ENCODE results near the gene AGK.
"Not testable (repeated sequence)": the region's sequence is repeated elsewhere in the genome, so short reads cannot be mapped to it uniquely, and the experiment has no call there.

AGK gene

DNA sequence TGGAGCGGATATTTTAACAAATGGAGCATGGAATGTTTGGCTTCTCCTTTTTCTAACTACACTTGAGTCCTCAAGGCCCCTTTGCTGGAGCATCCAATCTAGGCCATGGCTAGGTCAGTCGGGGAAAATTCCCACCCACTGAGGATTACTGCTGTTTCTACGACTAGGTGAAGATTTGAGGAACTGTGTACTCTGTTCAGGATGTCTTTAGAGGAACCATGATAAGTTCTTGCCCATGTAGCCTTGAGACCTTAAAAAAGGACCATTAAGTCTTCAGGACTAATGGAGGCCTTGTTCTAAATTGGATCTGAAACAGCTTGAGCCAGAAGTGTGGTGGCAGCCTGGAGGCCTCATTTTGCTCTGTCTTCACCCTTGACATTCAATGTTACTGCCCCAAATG is 6.2 kb downstream of the AGK start:
- DNase-seq (ENCODE audit: low spot score), result no peak

DNA sequence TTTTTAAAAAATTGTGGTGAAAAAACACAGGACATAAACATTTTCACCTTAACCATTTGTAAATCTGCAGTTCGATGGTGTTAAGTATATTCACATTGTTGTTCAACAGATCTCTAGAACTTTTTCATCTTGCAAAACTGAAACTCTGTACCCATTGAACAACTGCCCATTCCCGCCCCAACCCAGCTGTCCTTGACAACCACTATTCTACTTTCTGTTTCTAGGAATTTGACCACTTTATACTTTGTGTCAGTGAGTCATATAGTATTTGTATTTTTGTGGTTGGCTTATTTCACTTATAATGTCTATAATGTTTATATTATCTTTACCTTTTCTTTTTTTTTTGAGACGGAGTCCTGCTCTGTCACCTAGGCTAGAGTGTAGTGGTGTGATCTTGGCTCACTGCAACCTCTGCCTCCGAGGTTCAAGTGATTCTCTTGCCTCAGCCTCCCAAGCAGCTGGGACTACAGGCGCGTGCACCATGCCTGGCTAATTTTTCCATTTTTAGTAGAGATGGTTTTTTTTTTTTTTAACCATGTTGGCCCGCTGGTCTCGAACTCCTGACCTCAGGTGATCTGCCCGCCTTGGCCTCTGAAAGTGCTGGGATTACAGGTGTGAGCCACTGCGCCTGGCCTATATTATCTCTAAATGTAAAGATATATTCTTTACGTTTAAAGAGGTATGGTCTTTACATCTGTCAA is 6.8 kb downstream of the AGK start:
- DNase-seq (ENCODE audit: low spot score), result not testable (repeated sequence)

- DNase-seq (ENCODE audit: low spot score), result no peak
These were observed 7.5 kb downstream of the AGK start for GRCh38 chr7:141558544-141559183.

DNA sequence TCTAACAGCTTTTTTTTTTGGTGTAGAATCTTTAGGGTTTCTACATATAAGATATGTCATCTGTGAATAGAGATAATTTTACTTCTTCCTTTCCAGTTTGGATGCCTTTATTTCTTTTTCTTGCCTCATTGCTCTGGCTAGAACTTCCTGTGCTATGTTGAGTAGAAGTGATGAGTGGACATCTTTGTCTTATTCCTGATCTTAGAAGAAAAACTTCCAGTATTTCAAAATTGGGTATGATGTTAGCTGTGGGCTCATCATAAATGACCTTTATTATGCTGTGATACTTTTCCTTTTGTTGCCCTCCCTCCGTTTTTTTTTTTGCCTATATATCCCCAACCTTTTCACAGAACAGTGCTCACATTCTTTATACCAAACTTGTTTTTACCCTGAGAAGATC is 8.8 kb downstream of the AGK start:
- no peak for DNase-seq (ENCODE audit: low spot score)

- DNase-seq (ENCODE audit: low spot score), result no peak
These were observed 10.8 kb downstream of the AGK start for GRCh38 chr7:141562036-141562435.

- no peak for DNase-seq (ENCODE audit: low spot score)
These were observed 11.3 kb downstream of the AGK start for GRCh38 chr7:141562543-141562942.

DNA sequence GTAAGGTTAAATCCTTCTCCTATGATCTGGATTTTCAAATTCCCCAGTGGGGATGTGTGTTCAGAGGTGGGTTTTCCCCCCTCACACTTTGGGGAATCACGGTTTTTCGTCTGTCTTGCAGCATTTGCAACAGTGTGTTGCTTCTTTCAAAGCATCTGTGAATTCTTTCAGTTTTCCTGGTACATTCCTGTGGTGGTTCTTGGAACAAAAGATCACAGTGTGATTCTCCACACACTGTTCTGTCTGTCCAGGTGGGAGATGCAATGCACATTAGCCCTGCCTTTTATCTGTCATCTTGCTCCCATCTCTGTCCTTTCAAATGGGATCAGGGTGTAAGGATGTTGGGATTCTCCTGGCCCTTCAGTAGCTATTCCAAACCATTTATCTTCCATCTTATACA is 11.8 kb downstream of the AGK start:
- no peak for DNase-seq (ENCODE audit: low spot score)

GRCh38 chr7:141563956-141564623 is 12.9 kb downstream of the AGK start:
- DNase-seq (ENCODE audit: low spot score), result no peak

DNA sequence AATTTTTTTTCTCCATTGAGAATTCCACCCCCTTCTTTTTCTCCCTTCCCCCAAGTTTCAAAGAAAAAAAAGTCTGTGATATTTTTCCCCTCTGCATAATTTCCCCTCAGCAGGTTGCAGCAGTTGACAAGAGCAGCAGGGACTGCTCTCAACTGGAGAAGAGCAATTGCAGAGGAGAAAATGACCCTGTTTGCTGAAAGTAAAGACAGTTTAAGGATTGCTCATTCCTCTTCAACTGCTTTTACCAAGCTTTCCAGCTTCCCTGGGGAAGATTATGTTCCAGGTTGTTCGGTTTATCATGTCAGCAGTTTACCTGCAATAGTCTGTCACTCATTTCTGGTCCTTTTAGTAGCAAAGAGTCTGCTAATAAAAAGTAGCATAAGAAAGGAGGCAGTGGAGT is 16.2 kb downstream of the AGK start:
- DNase-seq (ENCODE audit: low spot score), result no peak

DNA sequence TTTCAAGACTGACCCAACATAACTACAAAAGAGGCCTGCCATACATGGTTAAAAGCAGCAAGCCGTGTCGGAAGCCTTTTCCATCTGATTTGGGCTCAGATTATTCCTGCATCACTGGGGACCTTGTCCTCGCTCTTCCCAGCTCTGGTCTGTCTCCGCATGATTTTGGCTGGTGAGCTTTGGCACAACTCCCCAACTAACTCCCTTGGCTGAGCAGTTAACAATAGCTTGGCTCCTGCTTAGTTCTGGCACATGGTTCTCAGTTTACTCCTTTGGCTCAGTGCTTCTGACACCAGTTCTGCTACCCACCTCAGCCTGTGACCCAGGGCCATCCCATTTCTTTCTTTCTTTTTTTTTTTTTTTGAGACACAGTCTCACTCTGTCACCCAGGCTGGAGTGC is 17.0 kb downstream of the AGK start:
- no peak for DNase-seq (ENCODE audit: low spot score)

DNA sequence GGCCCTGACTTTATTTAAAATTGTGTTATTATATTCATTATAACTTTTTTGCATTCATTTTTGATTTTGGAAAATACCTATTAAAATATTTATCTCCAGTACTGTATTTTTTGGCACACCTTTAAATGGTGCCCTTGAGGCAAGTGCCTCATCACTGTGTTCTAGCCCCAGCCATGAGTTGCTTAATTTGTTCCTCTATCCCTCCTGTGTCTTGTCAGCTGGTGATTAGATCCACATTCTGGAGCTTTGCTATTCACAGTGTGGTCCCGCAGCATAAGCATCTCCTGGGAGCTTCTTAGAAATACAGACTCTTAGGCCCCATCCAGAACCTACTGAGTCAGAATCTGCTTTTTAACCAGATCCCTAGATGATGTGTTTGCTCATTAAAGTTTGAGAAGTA is 19.8 kb downstream of the AGK start:
- no peak for DNase-seq (ENCODE audit: low spot score)

- no peak for DNase-seq (ENCODE audit: low spot score)
These were observed 21.0 kb downstream of the AGK start for GRCh38 chr7:141572175-141572574.

DNA sequence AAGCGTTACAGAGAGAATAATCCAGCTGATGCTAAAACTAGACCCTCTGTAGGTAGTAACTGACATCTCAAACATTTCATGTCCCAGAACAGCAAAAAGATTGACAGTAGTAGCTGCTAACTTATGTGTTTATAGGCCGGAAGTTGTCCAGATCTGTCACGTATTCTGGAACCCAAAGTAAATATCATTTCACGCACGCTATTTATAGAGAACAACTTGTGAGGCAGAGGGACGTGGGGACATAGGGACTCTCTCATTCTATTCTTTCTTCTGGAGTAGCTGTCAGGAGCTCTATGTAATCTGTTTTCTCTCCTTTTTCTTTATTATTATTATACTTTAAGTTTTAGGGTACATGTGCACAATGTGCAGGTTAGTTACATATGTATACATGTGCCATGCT is 22.3 kb downstream of the AGK start:
- DNase-seq (ENCODE audit: low spot score), result no peak

DNA sequence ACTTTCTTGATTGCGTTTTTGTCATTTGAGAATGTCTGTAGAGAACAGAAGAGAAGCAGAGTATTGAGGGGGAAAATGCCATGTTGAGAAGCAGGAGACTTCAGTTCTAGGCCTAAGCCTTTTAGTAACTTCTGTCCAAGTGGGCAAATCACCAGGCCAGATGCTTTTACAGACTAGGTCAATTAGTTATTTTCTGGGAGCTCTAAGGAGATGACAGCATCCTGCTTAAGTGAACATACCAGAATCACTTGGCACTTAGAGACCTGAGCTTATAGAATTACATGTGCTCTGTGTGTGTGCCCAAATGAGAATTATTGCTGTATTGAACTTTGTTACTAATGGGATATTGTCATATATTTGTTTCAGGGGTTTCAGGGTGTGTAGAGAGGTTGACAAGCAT is 24.0 kb downstream of the AGK start:
- DNase-seq (ENCODE audit: low spot score), result no peak

- no peak for DNase-seq (ENCODE audit: low spot score)
These were observed 24.6 kb downstream of the AGK start for GRCh38 chr7:141575654-141576448.

- no peak for DNase-seq (ENCODE audit: low spot score)
These were observed 26.0 kb downstream of the AGK start for GRCh38 chr7:141577043-141577839.

DNA sequence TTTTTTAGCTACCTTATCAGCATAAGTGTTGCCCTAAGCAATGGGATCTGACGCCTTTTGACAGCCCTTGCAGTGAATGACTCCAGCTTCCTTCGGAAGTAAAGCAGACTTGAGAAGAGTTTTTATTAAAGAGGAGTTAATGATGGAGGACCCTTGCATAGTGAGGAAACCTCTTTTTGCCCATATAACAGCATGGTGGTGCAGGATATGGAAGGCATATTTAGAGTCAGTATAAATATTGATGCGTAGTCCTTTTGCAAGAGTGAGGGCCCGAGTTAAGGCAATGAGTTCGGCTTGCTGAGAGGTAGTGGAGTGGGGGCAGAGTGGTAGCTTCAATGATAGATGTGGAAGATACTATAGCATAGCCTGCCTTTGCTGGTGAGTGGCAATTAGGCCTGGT is 28.7 kb downstream of the AGK start:
- DNase-seq (ENCODE audit: low spot score), result not testable (repeated sequence)

GRCh38 chr7:141582063-141582462 is 30.9 kb downstream of the AGK start:
- not testable (repeated sequence) for DNase-seq (ENCODE audit: low spot score)

- no peak for DNase-seq (ENCODE audit: low spot score)
These were observed 33.7 kb downstream of the AGK start for GRCh38 chr7:141584935-141585334.

DNA sequence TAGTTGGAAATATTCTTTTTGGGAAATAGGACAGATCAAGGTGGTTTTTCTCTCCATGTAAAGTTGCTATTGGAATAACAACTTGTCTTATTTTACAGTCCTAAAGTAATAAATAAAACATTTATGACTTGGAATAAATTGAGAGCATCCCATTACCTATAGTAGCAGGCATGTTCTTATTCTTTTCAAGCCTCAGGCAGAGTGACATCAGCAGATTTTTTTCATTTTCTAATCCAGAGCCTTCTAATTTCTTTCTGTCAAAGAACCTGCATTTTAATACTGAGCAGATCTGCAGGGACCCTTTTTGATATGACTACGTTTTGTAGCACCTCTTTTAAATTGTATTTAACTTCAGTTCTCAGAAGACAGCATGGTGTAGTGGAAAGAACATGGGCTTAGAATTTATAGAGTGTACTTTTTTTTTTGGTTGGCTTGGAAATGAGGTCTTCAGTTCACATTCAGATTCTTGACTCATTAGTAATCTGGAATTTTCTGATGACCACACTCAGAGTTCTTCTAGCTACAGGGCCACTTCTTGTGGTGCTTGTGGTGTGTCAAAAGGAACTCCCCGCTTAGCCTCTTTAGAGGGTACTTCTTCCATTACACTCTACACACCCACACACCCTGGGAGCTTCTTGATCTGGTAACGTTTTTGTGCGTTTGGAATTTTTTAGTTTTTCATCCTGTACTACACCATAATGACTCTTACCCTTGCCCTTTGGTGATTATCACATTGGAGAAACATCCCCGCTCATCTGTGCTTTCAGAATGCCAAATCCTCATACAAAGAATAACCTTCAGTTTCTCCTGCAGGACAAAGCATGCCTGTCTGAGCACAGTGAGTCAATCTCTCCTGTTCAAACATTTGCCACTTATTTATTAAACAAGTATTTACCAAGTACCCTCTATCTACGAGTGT is 34.6 kb downstream of the AGK start:
- DNase-seq (ENCODE audit: low spot score), result peak; percentile 1

DNA sequence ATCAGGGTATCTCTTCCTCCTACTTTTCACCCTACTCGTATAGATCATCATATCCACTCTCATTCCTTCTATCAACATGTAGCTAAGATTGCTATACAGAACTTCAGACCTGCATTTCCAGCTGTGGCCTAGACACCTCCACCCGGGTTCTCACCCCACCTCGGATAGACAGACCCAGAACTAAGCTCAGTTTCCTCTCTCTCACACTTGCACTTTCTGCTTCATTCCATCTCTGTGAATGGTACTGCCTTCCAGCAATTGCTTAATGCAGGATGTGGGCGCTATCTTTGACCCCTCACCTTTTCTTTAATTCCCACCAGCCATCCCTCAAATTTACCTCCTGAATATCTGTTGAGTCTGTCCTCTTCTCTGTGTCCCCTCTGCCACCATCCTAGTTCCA is 35.7 kb downstream of the AGK start:
- DNase-seq (ENCODE audit: low spot score), result no peak
